KMS-11 (cell line): Measurements from ENCODE around the gene POU4F3.
A peak's percentile ranks its signal among the peaks of the same experiment; 100 is the strongest.

Source experiments
- H2AFZ ChIP-seq: fragments of 200-600 bp; sonication (generic); 2 replicates; pipeline ENCODE4 v1.6.1; 2016; ENCODE audit warnings: antibody characterized with exemption, mixed run types, low read depth
- H3K27ac ChIP-seq: fragments of 200-600 bp; sonication (generic); 2 replicates; pipeline ENCODE4 v1.6.1; 2016; ENCODE audit warnings: mild to moderate bottlenecking, mixed run types
- H3K27me3 ChIP-seq: fragments of 200-600 bp; sonication (generic); 2 replicates; pipeline ENCODE4 v1.6.1; 2017; ENCODE audit warnings: mild to moderate bottlenecking, low read depth, mixed run types, moderate library complexity; ENCODE audit not compliant: insufficient read depth
- H3K36me3 ChIP-seq: fragments of 200-600 bp; sonication (generic); 2 replicates; pipeline ENCODE4 v1.6.1; 2017; ENCODE audit warnings: mild to moderate bottlenecking, mixed run types; ENCODE audit not compliant: insufficient read depth
- H3K4me1 ChIP-seq: fragments of 200-600 bp; sonication (generic); 2 replicates; pipeline ENCODE4 v1.6.1; 2016; ENCODE audit warnings: mild to moderate bottlenecking, low read depth, mixed run types; ENCODE audit not compliant: poor library complexity, severe bottlenecking
- H3K4me2 ChIP-seq: fragments of 200-600 bp; sonication (generic); 2 replicates; pipeline ENCODE4 v1.7.0; 2016; ENCODE audit warnings: mild to moderate bottlenecking, mixed run types
- H3K4me3 ChIP-seq: fragments of 200-600 bp; sonication (generic); IDR thresholded peaks from 2 replicates; pipeline ENCODE4 v1.6.1; 2017; ENCODE audit warnings: low read depth, low read length, mixed read lengths; ENCODE audit not compliant: insufficient read depth
- H3K79me2 ChIP-seq: fragments of 200-600 bp; sonication (generic); 2 replicates; pipeline ENCODE4 v1.6.1; 2016; ENCODE audit warnings: low read depth, mixed run types; ENCODE audit not compliant: insufficient read depth
- H3K9ac ChIP-seq: fragments of 200-600 bp; sonication (generic); 2 replicates; pipeline ENCODE4 v1.6.1; 2016; ENCODE audit warnings: mild to moderate bottlenecking, mixed run types
- H4K20me1 ChIP-seq: fragments of 200-600 bp; sonication (generic); 2 replicates; pipeline ENCODE4 v1.6.1; 2016; ENCODE audit warnings: mild to moderate bottlenecking, mixed run types; ENCODE audit not compliant: insufficient read depth
- TF ChIP-seq, protein P1 (sequence below): fragments of 200-600 bp; sonication (generic); conservative IDR thresholded peaks from 2 replicates; pipeline ENCODE4 v1.6.1; 2017; ENCODE audit warnings: low read depth, mild to moderate bottlenecking, antibody characterized with exemption, low read length, moderate library complexity, mixed read lengths

Gene POU4F3

GRCh38 chr5:146380714-146381113 is 42.1 kb downstream of the POU4F3 start:
- TF ChIP-seq, protein P1, sequence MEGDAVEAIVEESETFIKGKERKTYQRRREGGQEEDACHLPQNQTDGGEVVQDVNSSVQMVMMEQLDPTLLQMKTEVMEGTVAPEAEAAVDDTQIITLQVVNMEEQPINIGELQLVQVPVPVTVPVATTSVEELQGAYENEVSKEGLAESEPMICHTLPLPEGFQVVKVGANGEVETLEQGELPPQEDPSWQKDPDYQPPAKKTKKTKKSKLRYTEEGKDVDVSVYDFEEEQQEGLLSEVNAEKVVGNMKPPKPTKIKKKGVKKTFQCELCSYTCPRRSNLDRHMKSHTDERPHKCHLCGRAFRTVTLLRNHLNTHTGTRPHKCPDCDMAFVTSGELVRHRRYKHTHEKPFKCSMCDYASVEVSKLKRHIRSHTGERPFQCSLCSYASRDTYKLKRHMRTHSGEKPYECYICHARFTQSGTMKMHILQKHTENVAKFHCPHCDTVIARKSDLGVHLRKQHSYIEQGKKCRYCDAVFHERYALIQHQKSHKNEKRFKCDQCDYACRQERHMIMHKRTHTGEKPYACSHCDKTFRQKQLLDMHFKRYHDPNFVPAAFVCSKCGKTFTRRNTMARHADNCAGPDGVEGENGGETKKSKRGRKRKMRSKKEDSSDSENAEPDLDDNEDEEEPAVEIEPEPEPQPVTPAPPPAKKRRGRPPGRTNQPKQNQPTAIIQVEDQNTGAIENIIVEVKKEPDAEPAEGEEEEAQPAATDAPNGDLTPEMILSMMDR, result no peak
- H4K20me1 ChIP-seq, result no peaks in the 10 kb centered on the region
- H3K27me3 ChIP-seq, result no peaks in the 10 kb centered on the region
- H2AFZ ChIP-seq, result no peak overlapping the region
- no peak overlapping the region for H3K27ac ChIP-seq
- H3K36me3 ChIP-seq, result no peaks in the 10 kb centered on the region
- no peak overlapping the region for H3K4me3 ChIP-seq
- H3K4me2 ChIP-seq, result no peak overlapping the region
- H3K4me1 ChIP-seq, result peaks cover 9% of the 10 kb centered on the region
- no peaks in the 10 kb centered on the region for H3K79me2 ChIP-seq
- no peak overlapping the region for H3K9ac ChIP-seq

- Histone ChIP-seq H3K27me3 (no peaks in the 10 kb centered on the region), H3K4me2 (no peak overlapping the region), H3K27ac (no peak overlapping the region), H3K79me2 (no peaks in the 10 kb centered on the region), H3K4me1 (peaks cover 17% of the 10 kb centered on the region), H3K36me3 (no peaks in the 10 kb centered on the region), H4K20me1 (no peaks in the 10 kb centered on the region), H2AFZ (no peak overlapping the region), H3K4me3 (no peak overlapping the region), H3K9ac (no peak overlapping the region)
- TF ChIP-seq, protein P1, result no peak
These were observed 49.7 kb downstream of the POU4F3 start for GRCh38 chr5:146388386-146388785.

- Histone ChIP-seq H3K9ac (no peak overlapping the region), H2AFZ (no peak overlapping the region), H3K4me1 (peaks cover 10% of the 10 kb centered on the region), H3K79me2 (no peaks in the 10 kb centered on the region), H3K36me3 (no peaks in the 10 kb centered on the region), H3K4me2 (no peak overlapping the region), H3K27me3 (no peaks in the 10 kb centered on the region), H4K20me1 (no peaks in the 10 kb centered on the region), H3K27ac (no peak overlapping the region), H3K4me3 (no peak overlapping the region)
- TF ChIP-seq, protein P1, result 0 out of 2 replicates have a peak, but pooled peaks have one; percentile 22
These were observed 51.8 kb downstream of the POU4F3 start for GRCh38 chr5:146390469-146390868.
